PFSK-1 (cell line): ENCODE data around the gene NET1.

ENCODE experiments used
- FOXP2 ChIP-seq: optimal IDR thresholded peaks from 2 replicates; pipeline ENCODE3; 2011; ENCODE audit warnings: borderline replicate concordance, control low read depth, inconsistent platforms; ENCODE audit not compliant: insufficient read depth; ENCODE audit errors: extremely low read length, extremely low read depth
- POLR2AphosphoS5 ChIP-seq: IDR thresholded peaks from 2 replicates; pipeline ENCODE4 v1.6.1; 2012; ENCODE audit warnings: low read depth, mild to moderate bottlenecking, control low read depth, low read length, moderate library complexity
- SIN3A ChIP-seq: IDR thresholded peaks from 2 replicates; pipeline ENCODE4 v1.6.1; 2012; ENCODE audit warnings: mild to moderate bottlenecking, low read length, moderate library complexity, borderline replicate concordance; ENCODE audit not compliant: insufficient read depth
- TAF1 ChIP-seq: IDR thresholded peaks from 2 replicates; pipeline ENCODE4 v1.6.1; 2012; ENCODE audit warnings: low read length, control low read depth, borderline replicate concordance; ENCODE audit not compliant: insufficient read depth
- TF ChIP-seq, protein P1 (sequence below), 2 experiments: IDR thresholded peaks; 2 replicates each; pipeline versions ENCODE4 v1.6.1 to v1.8.0; 2011 to 2012; ENCODE audit warnings: low read depth in 2 of 2, low read length in 2 of 2, control low read depth in 1 of 2, inconsistent platforms in 1 of 2, mild to moderate bottlenecking in 1 of 2, moderate library complexity in 1 of 2; ENCODE audit not compliant: insufficient read depth in 1 of 2

NET1 gene

DNA sequence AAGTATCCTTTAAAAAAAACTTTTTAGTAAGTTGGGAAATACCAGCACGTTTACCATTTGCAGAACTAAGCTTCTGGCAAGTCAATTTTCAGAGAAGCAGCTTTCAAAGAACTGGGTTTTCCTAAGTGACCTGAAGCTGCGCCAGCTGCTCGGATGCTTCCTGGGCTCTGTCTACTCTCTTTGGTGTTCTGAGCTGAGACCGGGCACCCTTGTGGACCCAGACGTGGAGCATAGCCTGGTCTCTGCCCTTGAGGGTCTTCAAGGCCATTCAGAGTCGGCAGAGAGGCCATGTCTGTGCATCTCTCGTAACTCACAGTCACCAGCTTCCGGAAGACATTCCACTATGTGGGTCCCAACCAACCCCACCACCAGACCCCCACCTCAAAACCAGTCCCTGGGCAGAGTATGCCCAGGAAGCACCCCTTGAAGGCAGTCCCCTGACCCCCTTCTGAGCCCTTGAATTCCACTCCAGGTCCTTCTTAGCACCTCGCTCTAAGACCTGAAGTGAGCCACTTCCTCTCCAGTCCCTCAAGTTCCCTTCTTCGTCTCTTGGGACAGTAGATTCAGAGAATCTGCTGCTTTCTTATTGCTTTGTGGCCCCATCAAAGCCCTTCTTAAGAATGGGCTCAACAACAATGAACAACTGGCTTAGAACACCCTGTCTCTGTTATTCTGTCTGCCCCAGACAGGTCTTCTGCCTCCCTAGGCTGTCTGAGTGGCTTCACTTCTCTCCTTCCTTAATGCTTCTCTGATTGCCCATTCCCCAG lies 78.5 kb downstream of the NET1 start:
- TF ChIP-seq POLR2AphosphoS5 (no peak), SIN3A (no peak), FOXP2 (no peak), TAF1 (no peak)
- TF ChIP-seq, protein P1, sequence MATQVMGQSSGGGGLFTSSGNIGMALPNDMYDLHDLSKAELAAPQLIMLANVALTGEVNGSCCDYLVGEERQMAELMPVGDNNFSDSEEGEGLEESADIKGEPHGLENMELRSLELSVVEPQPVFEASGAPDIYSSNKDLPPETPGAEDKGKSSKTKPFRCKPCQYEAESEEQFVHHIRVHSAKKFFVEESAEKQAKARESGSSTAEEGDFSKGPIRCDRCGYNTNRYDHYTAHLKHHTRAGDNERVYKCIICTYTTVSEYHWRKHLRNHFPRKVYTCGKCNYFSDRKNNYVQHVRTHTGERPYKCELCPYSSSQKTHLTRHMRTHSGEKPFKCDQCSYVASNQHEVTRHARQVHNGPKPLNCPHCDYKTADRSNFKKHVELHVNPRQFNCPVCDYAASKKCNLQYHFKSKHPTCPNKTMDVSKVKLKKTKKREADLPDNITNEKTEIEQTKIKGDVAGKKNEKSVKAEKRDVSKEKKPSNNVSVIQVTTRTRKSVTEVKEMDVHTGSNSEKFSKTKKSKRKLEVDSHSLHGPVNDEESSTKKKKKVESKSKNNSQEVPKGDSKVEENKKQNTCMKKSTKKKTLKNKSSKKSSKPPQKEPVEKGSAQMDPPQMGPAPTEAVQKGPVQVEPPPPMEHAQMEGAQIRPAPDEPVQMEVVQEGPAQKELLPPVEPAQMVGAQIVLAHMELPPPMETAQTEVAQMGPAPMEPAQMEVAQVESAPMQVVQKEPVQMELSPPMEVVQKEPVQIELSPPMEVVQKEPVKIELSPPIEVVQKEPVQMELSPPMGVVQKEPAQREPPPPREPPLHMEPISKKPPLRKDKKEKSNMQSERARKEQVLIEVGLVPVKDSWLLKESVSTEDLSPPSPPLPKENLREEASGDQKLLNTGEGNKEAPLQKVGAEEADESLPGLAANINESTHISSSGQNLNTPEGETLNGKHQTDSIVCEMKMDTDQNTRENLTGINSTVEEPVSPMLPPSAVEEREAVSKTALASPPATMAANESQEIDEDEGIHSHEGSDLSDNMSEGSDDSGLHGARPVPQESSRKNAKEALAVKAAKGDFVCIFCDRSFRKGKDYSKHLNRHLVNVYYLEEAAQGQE (IDR thresholded peaks at IDR 0.05; ENCODE audit: insufficient read depth in 1 of 2, low read depth in 2 of 2, low read length in 2 of 2), result no peak

DNA sequence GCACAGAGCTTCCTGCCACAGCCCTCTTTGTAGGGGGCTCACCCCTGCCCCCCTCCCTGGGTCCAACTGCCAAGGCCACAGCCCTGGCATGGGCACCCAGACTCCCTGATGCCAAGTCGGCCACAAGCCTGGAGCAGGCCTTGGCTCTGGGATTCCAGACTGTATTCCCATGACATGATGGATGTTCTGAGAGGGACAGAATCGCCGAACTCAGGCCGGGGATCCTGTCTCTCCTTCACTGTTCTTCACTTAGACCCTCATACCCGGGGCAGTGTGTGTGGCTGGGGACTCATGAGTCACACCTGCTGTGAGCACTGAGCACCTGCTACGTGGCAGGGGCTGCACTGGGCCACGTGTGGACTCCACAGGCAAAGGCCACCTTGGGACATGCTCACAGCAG lies 79.1 kb downstream of the NET1 start:
- TF ChIP-seq, protein P1 (IDR thresholded peaks at IDR 0.05; ENCODE audit: insufficient read depth in 1 of 2, low read depth in 2 of 2, low read length in 2 of 2), result no peak
- no peak for TF ChIP-seq TAF1

DNA sequence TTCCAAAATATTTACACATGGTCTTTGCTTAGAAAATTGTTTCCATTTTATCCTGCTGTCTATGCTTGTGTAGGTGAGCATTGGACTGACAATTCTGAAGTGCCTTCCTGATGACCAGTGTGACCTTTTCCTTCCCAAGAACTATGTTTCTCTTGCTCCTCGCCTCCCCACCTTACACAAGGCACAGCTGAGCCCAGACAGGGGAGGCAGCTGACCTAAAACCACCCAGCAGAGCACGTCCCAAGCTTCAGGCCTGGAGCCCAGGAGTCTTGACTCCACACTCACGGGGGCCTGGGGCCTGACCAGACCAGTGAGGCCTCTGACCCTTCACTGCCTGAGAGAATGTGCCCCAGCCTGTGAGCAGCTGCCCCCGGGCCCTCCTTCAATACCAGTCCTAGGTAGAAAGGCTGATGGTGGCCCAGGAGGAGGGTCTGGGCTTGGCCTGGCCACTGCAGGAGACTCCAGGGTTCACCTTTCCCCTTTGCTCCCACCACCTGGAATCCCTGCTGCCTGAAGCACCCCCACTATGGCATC lies 80.0 kb downstream of the NET1 start:
- TF ChIP-seq TAF1 (no peak), FOXP2 (no peak), POLR2AphosphoS5 (no peak), SIN3A (no peak)
- TF ChIP-seq, protein P1 (IDR thresholded peaks at IDR 0.05; ENCODE audit: insufficient read depth in 1 of 2, low read depth in 2 of 2, low read length in 2 of 2), result no peak

DNA sequence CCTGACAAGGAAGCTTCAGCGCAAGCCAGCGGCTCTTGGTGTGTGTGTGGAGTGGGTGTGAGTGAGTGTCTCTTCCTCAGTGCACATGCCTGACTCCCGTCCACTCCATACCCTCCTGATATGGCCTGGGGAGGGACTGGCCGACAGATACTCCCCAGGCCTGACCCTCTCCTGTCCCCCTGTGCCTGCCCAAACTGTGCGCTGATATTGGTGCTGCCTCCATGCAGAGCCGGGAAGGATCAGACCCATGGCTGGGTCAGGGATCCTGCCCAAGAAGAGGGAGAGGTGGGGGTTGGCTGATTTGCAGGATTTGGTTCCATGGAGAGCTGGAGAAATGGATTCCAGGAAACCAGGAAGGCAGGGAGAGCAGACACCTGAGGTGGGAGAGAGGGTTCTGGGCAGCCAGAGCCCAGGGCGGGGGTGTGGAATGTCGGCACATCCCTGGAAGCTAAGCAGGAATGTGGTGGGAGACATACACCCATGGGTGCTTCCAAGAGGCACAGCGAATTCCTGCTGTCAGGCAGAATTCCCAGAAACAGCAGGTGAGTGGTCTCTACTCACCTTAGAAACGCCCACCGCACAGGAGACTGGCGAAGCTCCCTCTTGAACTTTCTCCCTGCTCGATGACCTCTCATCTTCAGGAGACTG lies 80.7 kb downstream of the NET1 start:
- TF ChIP-seq POLR2AphosphoS5 (no peak), TAF1 (no peak), FOXP2 (no peak), SIN3A (no peak)
- TF ChIP-seq, protein P1 (IDR thresholded peaks at IDR 0.05; ENCODE audit: insufficient read depth in 1 of 2, low read depth in 2 of 2, low read length in 2 of 2), result no peak
